Smooth muscle cell (in vitro differentiated cells): ENCODE data around the gene ZNF556. TPM values are rescaled to one million over a fixed set of nuclear protein-coding genes. Genes with fewer than 3 reads are reported as not detected.

ENCODE experiments used
- DNase-seq: peaks from one replicate; lab custom pipeline; 2025; ENCODE audit not compliant: unreplicated experiment; lab: John Stamatoyannopoulos, UW
- H2AFZ ChIP-seq: fragments of 200-600 bp; sonication (generic); 2 replicates; pipeline ENCODE4 v1.6.0; 2016; ENCODE audit warnings: antibody characterized with exemption, low read depth, mild to moderate bottlenecking
- H3F3A ChIP-seq: fragments of 200-600 bp; sonication (generic); 2 replicates; pipeline ENCODE4 v1.6.0; 2017; ENCODE audit warnings: antibody characterized with exemption, low read depth
- H3K27ac ChIP-seq: fragments of 200-600 bp; sonication (generic); 2 replicates; pipeline ENCODE4 v1.5.1; 2016; ENCODE audit warnings: low read depth, mild to moderate bottlenecking
- H3K27me3 ChIP-seq: fragments of 200-600 bp; sonication (generic); 2 replicates; pipeline ENCODE4 v1.6.1; 2016; ENCODE audit warnings: low read depth, mild to moderate bottlenecking
- H3K36me3 ChIP-seq: fragments of 200-600 bp; sonication (generic); 2 replicates; pipeline ENCODE4 v1.5.1; 2016; ENCODE audit warnings: low read depth
- H3K4me1 ChIP-seq: fragments of 200-600 bp; sonication (generic); 2 replicates; pipeline ENCODE4 v1.5.1; 2016; ENCODE audit warnings: low read depth
- H3K4me2 ChIP-seq: fragments of 200-600 bp; sonication (generic); 2 replicates; pipeline ENCODE4 v1.6.0; 2016; ENCODE audit warnings: mild to moderate bottlenecking
- H3K4me3 ChIP-seq: fragments of 200-600 bp; sonication (generic); 2 replicates; pipeline ENCODE4 v1.5.1; 2016; ENCODE audit warnings: mild to moderate bottlenecking
- H3K79me2 ChIP-seq: fragments of 200-600 bp; sonication (generic); 2 replicates; pipeline ENCODE4 v1.6.0; 2016; ENCODE audit warnings: low read depth, mild to moderate bottlenecking
- H3K9ac ChIP-seq: fragments of 200-600 bp; sonication (generic); 2 replicates; pipeline ENCODE4 v1.6.0; 2016; ENCODE audit warnings: low read depth
- H3K9me3 ChIP-seq: fragments of 200-600 bp; sonication (generic); replicated peaks from 2 replicates; pipeline ENCODE4 v1.5.1; 2016; ENCODE audit warnings: low read depth
- H4K20me1 ChIP-seq: fragments of 200-600 bp; sonication (generic); 2 replicates; pipeline ENCODE4 v1.6.0; 2016; ENCODE audit warnings: low read depth
- CTCF ChIP-seq: fragments of 200-600 bp; sonication (generic); IDR thresholded peaks from 2 replicates; pipeline ENCODE4 v1.5.1; 2017; ENCODE audit warnings: borderline replicate concordance, mild to moderate bottlenecking, antibody characterized with exemption; ENCODE audit not compliant: insufficient read depth, poor library complexity, severe bottlenecking
- WGBS: methylation state at CpG from one replicate; pipeline ENCODE4 v1.1.7; 2016; ENCODE audit warnings: low lambda C conversion rate; 5-methylcytosine and 5-hydroxymethylcytosine counted together
- polyA plus RNA-seq: library from polyadenylated mRNA; unstranded; fragments of >200 nt; fragmentation: Nextera tagmentation; extraction: Ambion mirVana; gene quantifications from 2 replicates; pipeline ENCODE4 v1.2.1, GENCODE V29; 2016
- total RNA-seq: library from RNA; depleted of rRNA; stranded (reverse); fragments of >200 nt; gene quantifications from 2 replicates; pipeline ENCODE4 v1.2.3, GENCODE V29; 2014

Gene ZNF556
- total and polyA plus RNA-seq, 2 experiments from 2014 or later, result 0.04 TPM; not detected in 1

- Histone ChIP-seq H3K4me1 (no peaks in the 10 kb centered on the region), H3K27me3 (no peaks in the 10 kb centered on the region), H3F3A (no peaks in the 10 kb centered on the region), H2AFZ (no peak overlapping the region), H4K20me1 (no peaks in the 10 kb centered on the region), H3K36me3 (peaks cover 29% of the 10 kb centered on the region), H3K4me2 (no peak overlapping the region), H3K4me3 (no peak overlapping the region), H3K9ac (no peak overlapping the region), H3K27ac (no peak overlapping the region), H3K79me2 (no peaks in the 10 kb centered on the region), H3K9me3 (peaks cover 24% of the 10 kb centered on the region)
- no peak for TF ChIP-seq CTCF
- DNase-seq, result no peak
- WGBS, result 97% methylated on average over 13 of the region's 13 CpGs
Observed at GRCh38 chr19:2827840-2828489, 39.2 kb upstream of the ZNF556 start.

GRCh38 chr19:2834294-2834871 lies 32.8 kb upstream of the ZNF556 start:
- no peak for DNase-seq
- Histone ChIP-seq H3K4me2 (no peak overlapping the region), H2AFZ (no peak overlapping the region), H3K79me2 (no peaks in the 10 kb centered on the region), H3K36me3 (peaks cover 45% of the 10 kb centered on the region), H3K9ac (no peak overlapping the region), H3K27me3 (no peaks in the 10 kb centered on the region), H3K9me3 (peaks cover 49% of the 10 kb centered on the region), H3K4me1 (no peaks in the 10 kb centered on the region), H4K20me1 (no peaks in the 10 kb centered on the region), H3K27ac (no peak overlapping the region), H3K4me3 (no peak overlapping the region), H3F3A (no peaks in the 10 kb centered on the region)
- no peak for TF ChIP-seq CTCF
- WGBS, result 97% methylated on average over 19 of the region's 19 CpGs

- no peak overlapping the region for H3K27ac ChIP-seq
- DNase-seq, result no peak
- peaks cover 8% of the 10 kb centered on the region for H3K79me2 ChIP-seq
- no peaks in the 10 kb centered on the region for H4K20me1 ChIP-seq
- no peaks in the 10 kb centered on the region for H3F3A ChIP-seq
- 75% methylated on average over 4 of the region's 4 CpGs for WGBS
- H3K4me3 ChIP-seq, result no peak overlapping the region
- no peak overlapping the region for H2AFZ ChIP-seq
- no peak overlapping the region for H3K4me2 ChIP-seq
- peaks cover 35% of the 10 kb centered on the region for H3K36me3 ChIP-seq
- H3K27me3 ChIP-seq, result no peaks in the 10 kb centered on the region
- no peak overlapping the region for H3K9ac ChIP-seq
- peaks cover 4% of the 10 kb centered on the region for H3K4me1 ChIP-seq
- TF ChIP-seq CTCF, result no peak
- H3K9me3 ChIP-seq, result peaks cover 35% of the 10 kb centered on the region
Observed at GRCh38 chr19:2837430-2837829, 29.7 kb upstream of the ZNF556 start.
